ENCODE data around the gene ARHGAP15.

Gene ARHGAP15

DNA sequence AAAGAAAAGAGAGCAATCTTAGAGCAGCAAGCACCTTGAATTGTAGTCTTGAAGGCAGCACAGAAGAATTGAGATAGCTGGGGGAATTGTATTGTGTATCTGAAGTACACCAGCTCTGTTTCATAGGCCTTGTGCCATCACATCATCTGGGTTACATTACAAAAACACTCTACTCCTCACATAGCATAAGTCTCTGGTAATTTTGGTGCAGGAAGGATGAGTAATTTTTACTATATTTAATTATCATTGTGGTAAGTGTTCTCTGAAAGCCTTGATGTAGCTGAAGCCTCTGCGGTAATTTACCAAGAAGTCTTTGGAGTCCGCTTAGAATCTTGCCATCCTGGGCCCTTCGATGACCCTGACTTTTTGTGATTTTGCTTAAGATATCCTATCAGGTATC lies 291.1 kb downstream of the ARHGAP15 start:
- TF ChIP-seq, protein P1, sequence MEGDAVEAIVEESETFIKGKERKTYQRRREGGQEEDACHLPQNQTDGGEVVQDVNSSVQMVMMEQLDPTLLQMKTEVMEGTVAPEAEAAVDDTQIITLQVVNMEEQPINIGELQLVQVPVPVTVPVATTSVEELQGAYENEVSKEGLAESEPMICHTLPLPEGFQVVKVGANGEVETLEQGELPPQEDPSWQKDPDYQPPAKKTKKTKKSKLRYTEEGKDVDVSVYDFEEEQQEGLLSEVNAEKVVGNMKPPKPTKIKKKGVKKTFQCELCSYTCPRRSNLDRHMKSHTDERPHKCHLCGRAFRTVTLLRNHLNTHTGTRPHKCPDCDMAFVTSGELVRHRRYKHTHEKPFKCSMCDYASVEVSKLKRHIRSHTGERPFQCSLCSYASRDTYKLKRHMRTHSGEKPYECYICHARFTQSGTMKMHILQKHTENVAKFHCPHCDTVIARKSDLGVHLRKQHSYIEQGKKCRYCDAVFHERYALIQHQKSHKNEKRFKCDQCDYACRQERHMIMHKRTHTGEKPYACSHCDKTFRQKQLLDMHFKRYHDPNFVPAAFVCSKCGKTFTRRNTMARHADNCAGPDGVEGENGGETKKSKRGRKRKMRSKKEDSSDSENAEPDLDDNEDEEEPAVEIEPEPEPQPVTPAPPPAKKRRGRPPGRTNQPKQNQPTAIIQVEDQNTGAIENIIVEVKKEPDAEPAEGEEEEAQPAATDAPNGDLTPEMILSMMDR (conservative IDR thresholded peaks at IDR 0.05): no peak
- no peak overlapping the region for H3K27ac ChIP-seq

DNA sequence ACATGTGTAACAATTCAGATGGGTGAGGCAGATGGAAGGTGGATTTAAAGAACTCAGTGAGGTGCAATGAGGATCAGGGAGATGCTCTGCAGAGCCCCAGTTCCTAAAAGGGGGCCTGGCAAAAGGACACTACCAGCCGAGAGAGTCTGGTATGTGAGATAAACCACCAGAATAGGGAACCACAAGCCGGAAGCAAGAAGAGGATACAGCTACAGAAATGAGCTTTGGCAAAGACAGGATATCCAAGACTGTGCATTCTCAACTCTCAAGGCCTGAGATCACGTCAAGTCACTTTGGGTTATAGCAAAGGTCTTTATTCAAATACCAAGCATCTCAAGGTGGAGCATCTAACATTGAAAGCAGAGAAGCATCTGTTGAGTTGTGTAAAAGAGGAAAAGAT lies 293.5 kb downstream of the ARHGAP15 start:
- TF ChIP-seq, protein P1 (conservative IDR thresholded peaks at IDR 0.05): no peak

DNA sequence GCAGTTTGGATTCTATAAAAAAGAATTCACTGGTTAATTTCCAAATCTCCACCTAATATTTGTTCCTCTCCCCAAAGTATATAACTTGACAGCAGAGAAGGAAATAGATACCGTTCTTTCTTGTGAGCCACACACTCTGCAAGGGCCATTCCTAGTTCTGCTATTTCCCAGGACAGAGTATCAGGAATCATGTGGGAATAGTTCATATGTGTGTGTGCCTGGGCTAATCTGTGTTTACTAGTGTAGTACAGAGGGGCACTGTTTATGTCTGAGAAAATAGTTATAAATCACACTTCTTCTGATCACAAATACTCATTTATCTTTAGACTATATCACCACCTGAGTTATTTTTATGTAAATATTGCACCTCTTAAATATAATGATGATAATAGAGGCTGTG lies 296.7 kb downstream of the ARHGAP15 start:
- H3K27ac ChIP-seq: no peak overlapping the region
- TF ChIP-seq, protein P1 (conservative IDR thresholded peaks at IDR 0.05): no peak

More for the DNA sequence above, 293.5 kb downstream of the ARHGAP15 start:
- H3K27ac ChIP-seq: no peak overlapping the region

DNA sequence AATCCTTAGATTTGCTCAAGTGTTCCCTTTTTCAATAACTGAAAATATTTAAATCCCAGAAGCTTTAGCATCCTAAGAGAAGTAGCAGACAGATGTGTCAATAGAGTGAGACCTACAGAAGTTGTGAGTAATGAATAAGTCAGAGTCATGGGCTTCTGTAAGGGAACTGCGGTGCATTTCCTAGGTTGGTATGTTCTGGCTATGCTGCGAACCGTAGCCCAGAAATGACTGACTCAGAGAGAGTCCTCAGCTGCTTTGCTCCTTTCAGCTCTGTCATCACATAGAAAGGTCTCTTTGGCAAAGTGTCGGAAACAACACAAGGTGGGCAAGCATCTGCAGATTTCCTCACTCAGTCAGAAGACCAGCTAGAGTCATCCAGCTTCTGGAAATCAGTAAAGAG lies 297.1 kb downstream of the ARHGAP15 start:
- H3K27ac ChIP-seq: no peak overlapping the region
- TF ChIP-seq, protein P1 (conservative IDR thresholded peaks at IDR 0.05): no peak

DNA sequence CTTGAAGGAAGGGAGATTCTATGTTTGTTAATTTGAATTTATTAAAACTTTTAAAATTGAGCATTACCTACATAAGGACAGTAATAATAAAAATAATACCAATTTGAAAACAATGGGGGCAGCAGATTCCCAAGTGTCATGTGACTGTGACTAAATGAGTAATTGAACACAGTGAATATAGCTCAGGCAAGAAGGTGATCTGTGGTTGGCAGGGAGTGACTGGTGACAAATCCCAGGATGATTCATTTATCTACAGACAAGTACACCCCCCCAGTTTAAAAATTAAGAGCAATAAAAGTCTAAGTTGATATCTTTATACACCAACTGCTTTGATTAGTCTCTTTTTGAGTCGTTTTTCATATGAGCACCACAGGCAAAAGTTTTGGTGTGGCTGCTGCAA lies 299.5 kb downstream of the ARHGAP15 start:
- H3K27ac ChIP-seq: no peak overlapping the region
- TF ChIP-seq, protein P1 (conservative IDR thresholded peaks at IDR 0.05): no peak

DNA sequence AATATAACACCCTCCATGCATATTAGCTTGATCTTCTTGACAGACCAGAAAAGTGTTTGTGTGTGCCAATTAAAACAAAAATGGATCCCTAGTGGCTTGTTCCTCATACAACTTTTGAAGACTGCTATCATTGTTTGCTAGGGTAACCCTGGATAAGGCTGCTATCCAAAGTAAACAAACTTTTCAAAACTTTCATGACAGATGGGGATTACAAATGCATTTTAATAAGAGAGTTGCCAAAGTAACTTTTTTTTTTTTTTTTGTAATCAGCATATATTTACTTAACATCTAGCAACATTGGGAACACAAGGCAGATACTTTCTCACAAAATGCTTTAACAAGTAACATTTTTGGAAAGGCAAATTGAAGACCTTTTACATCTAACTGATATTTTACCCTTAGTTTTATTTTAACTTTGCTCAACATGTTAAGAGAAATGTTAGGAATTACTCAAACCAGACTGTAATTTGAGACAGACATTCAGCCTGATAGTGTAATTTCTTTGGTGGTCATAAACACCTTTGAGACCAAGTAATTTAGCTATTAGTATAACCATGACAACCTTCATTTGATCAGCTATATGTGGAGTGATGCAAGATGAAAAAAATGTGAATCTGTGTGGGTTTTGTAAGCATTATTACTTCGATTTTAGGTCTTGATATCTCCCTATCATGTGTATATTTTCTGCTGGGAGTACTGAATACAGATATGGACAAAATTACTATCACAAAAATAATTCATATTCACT lies 300.9 kb downstream of the ARHGAP15 start:
- no peak overlapping the region for H3K27ac ChIP-seq
- TF ChIP-seq, protein P1 (conservative IDR thresholded peaks at IDR 0.05): no peak

DNA sequence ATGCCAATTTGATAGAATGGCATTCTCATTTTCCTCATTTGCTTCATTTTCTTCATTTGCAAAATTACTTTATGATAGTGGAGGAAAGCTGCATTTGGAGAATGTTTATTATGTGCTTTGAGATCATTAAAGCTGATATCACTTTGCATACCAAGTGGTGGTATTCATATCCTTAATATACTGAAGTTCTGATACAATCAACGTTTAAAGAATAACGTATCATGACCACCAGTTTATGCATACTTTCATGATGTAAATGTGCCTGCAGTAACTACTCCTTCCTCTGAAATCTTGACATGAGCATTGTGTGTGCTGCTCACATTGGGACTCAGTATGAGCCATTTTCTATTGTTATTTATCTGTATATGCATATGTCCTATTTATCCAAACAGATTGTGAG lies 302.1 kb downstream of the ARHGAP15 start:
- no peak overlapping the region for H3K27ac ChIP-seq
- TF ChIP-seq, protein P1 (conservative IDR thresholded peaks at IDR 0.05): no peak
